BE2C (cell line): ENCODE results near the gene MAN1C1.
"Not testable (repeated sequence)": the region's sequence is repeated elsewhere in the genome, so short reads cannot be mapped to it uniquely, and the experiment has no call there.

Experiments used
- DNase-seq: peaks from one replicate; pipeline ENCODE4 v3.0.0-alpha.2; 2020
- H3K27me3 ChIP-seq: fragments of 250-450 bp; sonication (Bioruptor Pico); 2 replicates; pipeline ENCODE4 v1.5.1; 2020; ENCODE audit warnings: mild to moderate bottlenecking
- H3K36me3 ChIP-seq: fragments of 250-450 bp; sonication (Bioruptor Pico); 2 replicates; pipeline ENCODE4 v1.5.1; 2020; ENCODE audit warnings: mild to moderate bottlenecking
- H3K4me1 ChIP-seq: fragments of 250-450 bp; sonication (Bioruptor Pico); 2 replicates; pipeline ENCODE4 v1.5.1; 2020
- H3K4me3 ChIP-seq: 2 replicates; pipeline ENCODE4 v1.5.1; 2011; ENCODE audit warnings: low read depth, low read length
- H3K9me3 ChIP-seq: fragments of 250-450 bp; sonication (Bioruptor Pico); 2 replicates; pipeline ENCODE4 v1.5.1; 2020
- CTCF ChIP-seq: IDR thresholded peaks from 2 replicates; pipeline ENCODE4 v1.5.1; 2012; ENCODE audit warnings: mild to moderate bottlenecking, low read depth, low read length

Gene MAN1C1

DNA sequence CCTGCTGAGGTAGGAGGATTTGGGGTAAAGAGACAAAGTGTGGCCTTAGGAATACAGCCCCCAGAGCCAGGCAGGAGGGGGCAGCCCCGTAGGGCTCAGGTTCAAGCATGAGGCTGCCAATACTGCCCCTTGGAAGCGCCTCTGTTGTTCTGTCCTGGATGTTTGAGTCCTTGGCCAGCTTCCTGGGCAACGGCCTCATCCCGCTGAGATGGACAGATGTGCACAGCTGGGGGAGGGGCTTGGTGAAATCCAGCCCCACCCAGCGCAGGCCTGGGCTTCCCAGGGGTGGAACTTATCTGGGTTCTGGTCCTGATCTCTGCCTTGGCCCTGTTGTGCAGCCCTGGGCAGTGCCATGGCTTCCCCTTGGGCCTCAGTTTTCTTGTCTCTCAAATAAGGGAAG lies 34.8 kb upstream of the MAN1C1 start:
- peaks cover 3% of the 10 kb centered on the region for H3K4me1 ChIP-seq
- H3K4me3 ChIP-seq: no peak overlapping the region
- TF ChIP-seq CTCF: no peak
- DNase-seq: no peak
- H3K9me3 ChIP-seq: no peaks in the 10 kb centered on the region
- H3K27me3 ChIP-seq: no peaks in the 10 kb centered on the region
- no peaks in the 10 kb centered on the region for H3K36me3 ChIP-seq

GRCh38 chr1:25583519-25584370 lies 32.8 kb upstream of the MAN1C1 start:
- TF ChIP-seq CTCF: no peak
- Histone ChIP-seq H3K9me3 (no peaks in the 10 kb centered on the region), H3K27me3 (no peaks in the 10 kb centered on the region), H3K4me3 (no peak overlapping the region), H3K4me1 (peaks cover 3% of the 10 kb centered on the region), H3K36me3 (no peaks in the 10 kb centered on the region)
- no peak for DNase-seq

GRCh38 chr1:25586181-25586588 lies 30.4 kb upstream of the MAN1C1 start:
- no peaks in the 10 kb centered on the region for H3K9me3 ChIP-seq
- H3K4me3 ChIP-seq: no peak overlapping the region
- no peak for TF ChIP-seq CTCF
- peak; percentile 29 for DNase-seq
- no peaks in the 10 kb centered on the region for H3K4me1 ChIP-seq
- no peaks in the 10 kb centered on the region for H3K27me3 ChIP-seq
- H3K36me3 ChIP-seq: no peaks in the 10 kb centered on the region

GRCh38 chr1:25587290-25587689 lies 29.3 kb upstream of the MAN1C1 start:
- H3K4me3 ChIP-seq: no peak overlapping the region
- no peak for TF ChIP-seq CTCF
- H3K36me3 ChIP-seq: no peaks in the 10 kb centered on the region
- no peaks in the 10 kb centered on the region for H3K4me1 ChIP-seq
- no peak for DNase-seq
- no peaks in the 10 kb centered on the region for H3K27me3 ChIP-seq
- no peaks in the 10 kb centered on the region for H3K9me3 ChIP-seq

DNA sequence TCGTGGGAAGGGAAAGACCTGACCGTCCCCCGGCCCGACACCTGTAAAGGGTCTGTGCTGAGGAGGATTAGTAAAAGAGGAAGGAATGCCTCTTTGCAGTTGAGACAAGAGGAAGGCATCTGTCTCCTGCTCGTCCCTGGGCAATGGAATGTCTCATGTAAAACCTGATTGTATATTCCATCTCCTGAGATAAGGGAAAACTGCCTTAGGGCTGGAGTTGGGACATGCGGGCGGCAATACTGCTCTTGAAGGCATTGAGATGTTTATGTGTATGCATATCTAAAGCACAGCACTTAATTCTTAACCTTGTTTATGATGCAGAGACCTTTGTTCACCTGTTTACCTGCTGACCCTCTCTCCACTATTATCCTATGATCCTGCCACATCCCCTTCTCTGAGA lies 28.4 kb upstream of the MAN1C1 start:
- not testable (repeated sequence) for DNase-seq, H3K36me3 ChIP-seq, H3K4me3 ChIP-seq, H3K27me3 ChIP-seq, H3K9me3 ChIP-seq, H3K4me1 ChIP-seq

GRCh38 chr1:25588786-25589185 lies 27.8 kb upstream of the MAN1C1 start:
- DNase-seq, H3K4me1 ChIP-seq, H3K9me3 ChIP-seq, H3K4me3 ChIP-seq, H3K27me3 ChIP-seq, H3K36me3 ChIP-seq: not testable (repeated sequence)

GRCh38 chr1:25590096-25590824 lies 26.3 kb upstream of the MAN1C1 start:
- Histone ChIP-seq H3K27me3 (no peaks in the 10 kb centered on the region), H3K36me3 (no peaks in the 10 kb centered on the region), H3K4me1 (no peaks in the 10 kb centered on the region), H3K4me3 (no peak overlapping the region), H3K9me3 (no peaks in the 10 kb centered on the region)
- DNase-seq: peak; percentile 14
- TF ChIP-seq CTCF: peak; percentile 17; the same call in 1 of the 2 replicates
